DMS 273 (cell line): ENCODE results near the gene PAM.
A peak's percentile ranks its signal among the peaks of the same experiment; 100 is the strongest.

ENCODE experiments used
- DNase-seq: peaks from one replicate; lab custom pipeline; 2025; ENCODE audit not compliant: unreplicated experiment; lab: John Stamatoyannopoulos, UW

Gene PAM

GRCh38 chr5:102807878-102808502 is 52.9 kb downstream of the PAM start:
- peak; percentile 80 for DNase-seq

- DNase-seq = peak; percentile 53
Measured at GRCh38 chr5:102809033-102809432, 53.9 kb downstream of the PAM start.

- peak; percentile 82 for DNase-seq
Measured at GRCh38 chr5:102811972-102812371, 56.9 kb downstream of the PAM start.

- peak; percentile 69 for DNase-seq
Measured at GRCh38 chr5:102813740-102814139, 58.6 kb downstream of the PAM start.

- peak; percentile 37 for DNase-seq
Measured at GRCh38 chr5:102815084-102815483, 60.0 kb downstream of the PAM start.

GRCh38 chr5:102815540-102816332 is 60.6 kb downstream of the PAM start:
- peak; percentile 64 for DNase-seq

- DNase-seq = peak; percentile 37
Measured at GRCh38 chr5:102818345-102818744, 63.2 kb downstream of the PAM start.

GRCh38 chr5:102818934-102819333 is 63.8 kb downstream of the PAM start:
- peak; percentile 18 for DNase-seq

GRCh38 chr5:102819634-102820033 is 64.5 kb downstream of the PAM start:
- peak; percentile 92 for DNase-seq

- peak; percentile 88 for DNase-seq
Measured at GRCh38 chr5:102823441-102823874, 68.4 kb downstream of the PAM start.

GRCh38 chr5:102826629-102827028 is 71.5 kb downstream of the PAM start:
- no peak for DNase-seq

GRCh38 chr5:102830241-102830640 is 75.1 kb downstream of the PAM start:
- no peak for DNase-seq

GRCh38 chr5:102832445-102832844 is 77.3 kb downstream of the PAM start:
- DNase-seq = no peak

- DNase-seq = no peak
Measured at GRCh38 chr5:102833146-102833545, 78.0 kb downstream of the PAM start.

- no peak for DNase-seq
Measured at GRCh38 chr5:102834438-102834964, 79.4 kb downstream of the PAM start.

- DNase-seq = no peak
Measured at GRCh38 chr5:102835717-102836116, 80.6 kb downstream of the PAM start.

GRCh38 chr5:102841021-102841420 is 85.9 kb downstream of the PAM start:
- no peak for DNase-seq

GRCh38 chr5:102843997-102844396 is 88.9 kb downstream of the PAM start:
- no peak for DNase-seq

- DNase-seq = no peak
Measured at GRCh38 chr5:102845041-102845440, 89.9 kb downstream of the PAM start.

- no peak for DNase-seq
Measured at GRCh38 chr5:102850503-102850902, 95.4 kb downstream of the PAM start.

GRCh38 chr5:102853680-102854079 is 98.6 kb downstream of the PAM start:
- no peak for DNase-seq

- DNase-seq = no peak
Measured at GRCh38 chr5:102855681-102856388, 100.7 kb downstream of the PAM start.
